BJ (cell line): ENCODE data around the gene MAPK11. TPM values are rescaled to one million over a fixed set of nuclear protein-coding genes. Genes with fewer than 3 reads are reported as not detected.

Source experiments
- CTCF ChIA-PET: fragments of 350-600 bp; formaldehyde crosslinking; extraction: SDS; loops from one replicate; lab custom pipeline; 2021; ENCODE audit warnings: antibody characterized with exemption, inconsistent platforms; lab: Yijun Ruan, JAX
- POLR2A ChIA-PET: fragments of 300-600 bp; sonication (Branson Sonifier 250); formaldehyde crosslinking; extraction: SDS; loops from one replicate; lab custom pipeline; 2021; ENCODE audit warnings: antibody characterized with exemption; lab: Charles Lee
- DNase-seq: peaks from one replicate; pipeline ENCODE4 v3.0.0-alpha.2; 2011; ENCODE audit warnings: low read depth
- H3K27me3 ChIP-seq: 2 replicates; pipeline ENCODE4 v1.6.0; 2011; ENCODE audit warnings: low read length; ENCODE audit not compliant: control insufficient read depth, insufficient read depth
- H3K36me3 ChIP-seq: 2 replicates; pipeline ENCODE4 v1.5.1; 2011; ENCODE audit warnings: low read length; ENCODE audit not compliant: control insufficient read depth, insufficient read depth
- H3K4me3 ChIP-seq: 2 replicates; pipeline ENCODE4 v1.5.1; 2011; ENCODE audit warnings: low read depth, mild to moderate bottlenecking, control low read depth, low read length
- polyA plus RNA-seq: library from polyadenylated mRNA; depleted of rRNA; stranded (reverse); fragments of >200 nt; gene quantifications from 2 replicates; pipeline ENCODE4 v1.2.3, GENCODE V29; 2011
- TF ChIP-seq, protein P1 (sequence below): IDR thresholded peaks from 2 replicates; pipeline ENCODE4 v1.5.1; 2011; ENCODE audit warnings: low read depth, mild to moderate bottlenecking, control low read depth, inconsistent platforms, low read length, moderate library complexity; ENCODE audit not compliant: insufficient read depth

MAPK11 gene
- polyA plus RNA-seq, 1 experiment: 19.6 TPM

DNA sequence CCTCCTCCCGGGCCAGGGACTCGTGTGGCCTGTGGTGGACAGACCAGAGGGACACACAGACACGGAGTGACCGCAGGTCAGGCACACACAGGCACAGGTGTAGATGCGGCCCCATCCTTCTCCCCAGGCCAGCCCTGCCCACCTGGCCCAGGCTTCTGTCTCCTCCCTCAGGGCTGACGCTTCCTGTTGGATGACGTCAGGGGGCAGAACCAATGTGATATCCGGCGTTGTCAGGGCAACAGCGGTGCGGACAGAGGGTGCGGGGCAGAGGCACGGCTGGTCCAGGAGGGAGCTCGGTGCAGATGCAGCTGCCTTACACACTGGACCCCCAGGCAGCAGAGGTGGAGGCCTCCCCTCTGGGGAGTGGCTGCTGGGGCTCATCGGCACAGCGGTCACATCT lies 22.4 kb downstream of the MAPK11 start:
- CTCF ChIA-PET: no interaction called here
- peaks cover 16% of the 10 kb centered on the region for H3K36me3 ChIP-seq
- H3K4me3 ChIP-seq: no peak overlapping the region
- no peak for DNase-seq
- no peaks in the 10 kb centered on the region for H3K27me3 ChIP-seq
- TF ChIP-seq, protein P1, sequence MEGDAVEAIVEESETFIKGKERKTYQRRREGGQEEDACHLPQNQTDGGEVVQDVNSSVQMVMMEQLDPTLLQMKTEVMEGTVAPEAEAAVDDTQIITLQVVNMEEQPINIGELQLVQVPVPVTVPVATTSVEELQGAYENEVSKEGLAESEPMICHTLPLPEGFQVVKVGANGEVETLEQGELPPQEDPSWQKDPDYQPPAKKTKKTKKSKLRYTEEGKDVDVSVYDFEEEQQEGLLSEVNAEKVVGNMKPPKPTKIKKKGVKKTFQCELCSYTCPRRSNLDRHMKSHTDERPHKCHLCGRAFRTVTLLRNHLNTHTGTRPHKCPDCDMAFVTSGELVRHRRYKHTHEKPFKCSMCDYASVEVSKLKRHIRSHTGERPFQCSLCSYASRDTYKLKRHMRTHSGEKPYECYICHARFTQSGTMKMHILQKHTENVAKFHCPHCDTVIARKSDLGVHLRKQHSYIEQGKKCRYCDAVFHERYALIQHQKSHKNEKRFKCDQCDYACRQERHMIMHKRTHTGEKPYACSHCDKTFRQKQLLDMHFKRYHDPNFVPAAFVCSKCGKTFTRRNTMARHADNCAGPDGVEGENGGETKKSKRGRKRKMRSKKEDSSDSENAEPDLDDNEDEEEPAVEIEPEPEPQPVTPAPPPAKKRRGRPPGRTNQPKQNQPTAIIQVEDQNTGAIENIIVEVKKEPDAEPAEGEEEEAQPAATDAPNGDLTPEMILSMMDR: no peak
- POLR2A ChIA-PET: no interaction called here

DNA sequence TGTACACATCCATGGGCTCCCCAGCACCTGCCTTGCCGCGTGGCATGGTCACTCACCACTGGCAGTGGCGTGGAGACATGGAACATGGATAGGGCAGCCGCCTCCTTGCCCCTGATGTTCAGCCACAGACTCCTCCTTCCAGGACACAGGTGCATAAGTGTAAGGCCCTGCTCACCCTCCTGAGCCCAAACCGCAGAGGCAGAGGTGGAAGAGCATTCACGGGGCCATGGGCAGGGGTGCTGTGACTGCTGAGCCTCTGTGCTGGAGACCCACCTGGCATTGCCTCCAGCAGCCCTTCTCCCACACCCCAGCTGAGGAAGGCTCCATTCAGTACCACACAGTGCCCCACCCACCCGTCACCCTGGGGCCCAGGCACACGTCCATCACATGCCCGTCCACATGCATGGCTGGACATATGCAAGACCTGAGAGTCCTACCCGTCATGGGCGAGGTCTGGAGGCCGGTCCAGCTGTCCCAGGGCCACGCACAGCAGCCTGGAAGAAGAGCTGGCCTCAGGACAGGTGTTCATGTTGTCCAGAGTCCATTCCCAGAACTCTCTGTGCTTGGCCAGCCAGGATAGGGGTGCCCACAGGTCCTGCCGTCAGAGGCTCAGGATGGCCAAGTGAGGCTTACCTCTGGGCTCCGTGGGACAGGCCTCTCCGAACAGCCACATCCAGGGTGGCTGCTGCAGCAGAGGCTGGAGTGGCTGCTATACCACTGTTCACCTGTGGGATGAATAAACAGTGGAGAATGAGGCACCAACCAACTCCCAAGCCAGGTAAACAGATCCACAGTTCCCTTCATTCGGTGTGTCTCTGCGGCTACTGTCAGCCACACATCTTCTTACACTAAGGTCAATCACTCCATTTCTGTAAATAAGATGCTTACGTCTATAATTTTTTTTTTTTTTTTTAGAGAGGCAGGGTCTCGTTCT lies 23.7 kb downstream of the MAPK11 start:
- DNase-seq: no peak
- Histone ChIP-seq H3K4me3 (no peak overlapping the region), H3K27me3 (no peaks in the 10 kb centered on the region), H3K36me3 (peaks cover 16% of the 10 kb centered on the region)
- ChIA-PET CTCF (interaction anchor here (0.6 to 0.9 kb wide), 2 partner anchors 17 to 96 kb away, joined by 3 to 4 read pairs; no protein-coding TSS in a partner anchor), POLR2A (no interaction called here)
- TF ChIP-seq, protein P1: no peak

DNA sequence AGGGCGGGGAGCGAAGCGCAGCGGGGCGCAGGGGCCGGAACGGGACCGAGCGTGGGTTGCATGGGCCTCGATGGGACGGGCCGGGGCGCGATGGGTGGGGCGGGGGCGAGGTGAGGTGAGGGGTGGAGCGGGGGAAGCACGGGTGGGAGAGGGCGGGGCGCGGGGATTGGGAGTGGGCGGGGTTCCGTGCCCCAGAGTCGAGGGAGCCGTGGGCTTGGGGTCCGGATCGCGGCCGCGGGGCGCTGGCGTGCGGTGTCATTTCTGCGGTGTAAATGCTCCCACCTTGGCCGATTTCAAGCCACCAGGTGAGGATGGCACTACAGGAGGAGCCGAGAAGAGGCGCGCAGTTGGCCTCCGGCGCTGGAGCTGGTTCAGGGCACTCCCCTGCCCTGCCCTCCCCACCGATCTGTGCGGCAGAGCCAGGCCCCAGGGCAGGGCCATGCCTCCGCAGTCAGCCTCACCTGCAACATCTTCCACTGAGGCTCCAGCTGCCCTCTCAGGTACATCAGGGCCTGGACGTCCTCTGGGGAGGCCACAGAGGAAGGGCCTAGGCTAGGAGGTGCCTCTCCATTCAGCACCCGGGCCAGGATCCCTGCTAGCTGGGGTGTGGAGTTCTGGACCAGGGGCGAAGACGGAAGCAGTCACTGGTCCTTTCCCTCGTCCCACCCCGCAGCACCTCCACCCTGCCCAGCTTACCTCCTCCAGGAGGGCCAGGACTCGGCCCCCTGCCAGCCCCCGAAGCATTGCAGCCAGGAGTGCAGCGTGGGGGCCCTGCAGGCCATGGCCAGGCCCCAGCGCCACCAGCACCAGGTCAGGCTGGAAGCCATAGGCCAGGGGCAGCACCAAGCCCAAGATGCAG lies 24.7 kb downstream of the MAPK11 start:
- ChIA-PET POLR2A (no interaction called here), CTCF (interaction anchor here (0.9 kb wide), 1 partner anchor 97 kb away, joined by 4 read pairs; no protein-coding TSS in a partner anchor)
- Histone ChIP-seq H3K27me3 (no peaks in the 10 kb centered on the region), H3K36me3 (peaks cover 16% of the 10 kb centered on the region), H3K4me3 (peak overlapping the region; percentile 81)
- TF ChIP-seq, protein P1: no peak
- DNase-seq: no peak

DNA sequence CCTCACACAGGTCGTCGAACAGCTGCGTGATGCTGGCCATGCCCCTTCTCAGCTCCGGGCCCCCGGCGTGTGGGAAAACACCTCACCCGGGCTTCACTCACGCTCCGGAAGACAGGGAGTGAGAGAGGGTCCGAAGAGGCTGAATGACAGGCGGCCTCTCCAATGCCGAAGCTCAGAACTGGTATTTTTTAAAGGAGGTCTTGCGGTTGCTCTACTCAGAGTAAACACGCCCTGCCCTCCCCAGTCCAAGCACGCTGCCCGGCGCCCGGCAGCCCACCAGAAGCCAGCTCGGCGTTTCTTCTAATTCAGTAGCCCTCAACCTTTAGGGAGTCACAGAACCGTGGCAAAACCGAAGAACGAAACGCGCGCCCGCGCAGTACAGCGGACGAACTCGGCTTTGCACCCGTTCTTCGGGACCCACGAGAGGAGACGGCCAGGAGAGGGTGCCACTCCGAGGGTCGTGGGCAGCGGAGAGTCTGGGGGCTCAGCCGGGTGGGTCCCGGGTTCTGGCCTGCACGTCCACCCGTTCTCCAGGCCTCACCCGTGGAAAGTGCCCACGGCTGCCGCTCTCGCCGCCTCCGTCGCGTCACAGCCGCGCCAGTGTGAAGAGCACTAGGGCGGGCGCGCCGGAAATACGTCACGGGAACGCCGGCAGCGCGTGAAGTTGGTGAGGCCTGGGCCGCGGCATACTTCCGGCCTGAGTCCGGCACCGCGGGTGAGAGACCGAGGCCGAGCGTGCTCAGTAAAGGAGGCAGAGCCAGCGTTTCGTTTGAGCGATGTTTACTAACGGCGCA lies 25.6 kb downstream of the MAPK11 start, which contains the start of gene TUBGCP6:
TSS of gene TUBGCP6 (minus strand) at position 604 of the 794 bp plus-strand sequence. CDS start at position 40, 564 bp downstream.
- TF ChIP-seq, protein P1: no peak
- peak within 1 kb of the TSS; percentile 81 for H3K4me3 ChIP-seq
- ChIA-PET CTCF (interaction anchor here (0.6 to 1.8 kb wide), 7 partner anchors 8 to 253 kb away, joined by 3 to 11 read pairs (median 3); partner anchors contain the start of gene DENND6B), POLR2A (no interaction called here)
- no peaks in the 10 kb centered on the region for H3K27me3 ChIP-seq
- peaks cover 22% of the 10 kb centered on the region for H3K36me3 ChIP-seq
- DNase-seq: no peak
